GM19324 (cell line): ENCODE measurements around the gene CPPED1.
A peak's percentile ranks its signal among the peaks of the same experiment; 100 is the strongest.
"Not testable (repeated sequence)": the region's sequence is repeated elsewhere in the genome, so short reads cannot be mapped to it uniquely, and the experiment has no call there.

Experiments
- ATAC-seq: cut with Tn5 transposase; IDR thresholded peaks from one replicate; pipeline ENCODE4 v1.9.1; 2021; ENCODE audit warnings: mild to moderate bottlenecking, moderate library complexity; ENCODE audit not compliant: unreplicated experiment, low FRiP score

The CPPED1 gene

DNA sequence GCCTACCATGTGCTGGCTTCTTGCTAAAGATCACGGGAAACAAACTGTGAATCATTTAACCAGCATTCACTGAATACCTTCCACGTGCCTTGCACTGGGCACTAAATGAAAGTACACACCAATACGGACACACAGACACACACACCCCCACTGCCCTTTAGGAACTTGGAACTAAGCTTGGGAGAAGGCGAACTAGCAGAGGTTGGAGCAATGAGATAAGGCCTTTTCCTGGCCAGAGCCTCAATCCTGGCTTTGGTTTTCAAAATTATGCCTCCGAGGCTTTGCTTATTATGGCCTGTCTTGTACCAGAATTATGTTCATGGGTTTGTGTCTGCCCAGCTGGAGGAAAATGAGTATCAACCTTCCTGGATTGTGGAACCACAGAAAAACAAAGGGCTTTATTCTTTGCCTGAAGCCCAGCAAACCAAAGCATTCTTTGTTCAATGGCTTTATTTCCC, 32.3 kb downstream of the CPPED1 start:
- ATAC-seq: no peak

DNA sequence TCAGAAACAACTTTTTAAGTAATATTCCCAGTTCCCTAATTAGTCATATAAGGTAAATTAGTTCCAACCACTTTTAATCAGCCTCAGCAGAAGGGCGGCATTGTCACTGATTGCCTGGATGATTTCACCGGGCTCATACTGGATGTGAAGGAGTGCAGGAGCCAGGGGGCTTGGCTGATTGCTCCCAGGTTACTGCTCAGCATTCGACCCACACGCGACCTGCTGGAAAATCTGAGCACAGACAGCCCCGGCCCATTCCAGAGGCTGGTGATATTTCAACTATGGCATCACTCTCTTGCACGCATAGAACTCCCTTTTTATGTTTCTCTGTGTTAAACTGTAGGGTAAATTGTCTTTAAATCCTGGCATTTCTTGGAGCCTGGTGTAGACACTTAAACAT, 34.2 kb downstream of the CPPED1 start:
- ATAC-seq: no peak

DNA sequence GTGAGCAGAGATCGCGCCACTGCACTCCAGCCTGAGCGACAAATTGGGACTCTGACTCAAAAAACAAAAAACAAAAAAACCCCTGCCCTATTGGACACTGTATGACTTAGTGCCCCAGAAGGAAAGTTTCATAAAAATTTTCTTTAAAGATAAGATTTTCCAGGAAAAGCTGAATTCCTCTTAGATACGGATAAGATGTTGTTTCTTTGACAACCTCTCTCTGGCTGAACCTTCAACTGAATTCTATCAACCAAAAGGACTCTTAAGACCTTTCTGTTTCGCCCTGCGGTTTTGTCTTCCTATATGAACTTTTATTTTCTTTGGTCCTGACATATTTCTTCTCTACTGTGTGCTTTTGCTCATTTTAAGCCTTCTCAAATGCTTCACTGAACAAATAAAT, 35.8 kb downstream of the CPPED1 start:
- ATAC-seq: no peak

DNA sequence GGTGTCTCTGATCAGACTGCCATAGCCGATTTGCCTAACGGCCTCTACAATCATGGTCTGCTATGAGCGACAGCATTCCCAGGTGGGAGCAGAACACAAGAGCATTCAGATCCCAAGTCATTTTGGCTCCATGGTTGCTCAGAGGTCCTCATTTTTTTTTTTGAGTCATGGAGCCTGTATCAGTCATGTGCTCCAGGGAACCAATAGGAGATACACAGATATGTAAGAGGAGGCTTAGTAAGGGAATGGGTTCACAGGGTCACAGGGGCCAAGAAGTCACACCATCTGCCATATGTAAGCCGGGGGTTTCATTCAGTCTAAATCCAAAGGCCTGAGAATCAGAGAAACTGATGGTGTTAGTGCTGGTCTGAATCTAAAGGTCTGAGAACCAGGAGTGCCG, 36.8 kb downstream of the CPPED1 start:
- no peak for ATAC-seq

DNA sequence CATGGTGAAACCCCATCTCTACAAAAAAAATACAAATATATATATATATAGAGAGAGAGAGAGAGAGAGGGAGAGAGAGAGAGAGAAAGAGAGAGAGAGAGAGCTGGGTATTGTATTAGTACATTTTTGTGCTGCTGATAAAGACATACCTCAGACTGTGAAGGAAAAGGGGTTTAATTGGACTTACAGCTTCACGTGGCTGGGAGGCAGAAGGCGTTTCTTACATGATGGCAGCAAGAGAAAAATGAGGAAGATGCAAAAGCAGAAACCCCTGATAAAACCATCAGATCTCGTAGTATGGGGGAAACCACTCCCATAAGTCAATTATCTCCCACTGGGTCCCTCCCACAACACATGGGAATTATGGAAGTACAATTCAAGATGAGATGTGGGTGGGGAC, 37.5 kb downstream of the CPPED1 start:
- not testable (repeated sequence) for ATAC-seq

DNA sequence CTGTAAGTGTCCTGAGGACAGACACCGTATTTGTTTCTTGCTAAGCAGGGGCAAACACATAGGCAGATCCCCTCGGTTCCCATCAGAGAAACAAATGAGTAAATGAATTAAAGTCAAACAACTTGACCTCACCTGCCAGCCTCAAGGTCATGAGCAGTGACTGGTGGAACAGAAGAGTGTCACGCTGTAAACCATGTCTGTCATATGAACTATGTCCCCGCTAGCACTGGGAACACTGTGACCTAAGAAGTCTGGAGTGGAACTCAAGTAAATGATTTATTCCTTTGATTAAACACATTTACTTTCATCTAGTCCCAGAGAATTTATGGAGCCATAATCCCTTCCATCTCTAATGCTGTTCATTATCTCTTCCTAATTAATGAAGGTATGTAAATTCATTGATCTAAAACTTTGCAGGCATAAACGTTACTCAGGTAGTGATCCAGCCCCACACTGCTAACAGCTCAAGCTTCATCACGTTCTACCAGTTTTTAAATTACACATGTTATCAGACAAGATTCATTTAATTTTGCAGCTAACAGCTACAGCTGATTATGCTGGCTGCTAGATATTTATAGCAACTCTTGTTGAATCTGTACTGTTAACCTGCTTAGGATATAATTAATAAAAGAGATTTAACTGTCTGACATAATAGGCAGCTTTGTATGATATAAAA, 38.7 kb downstream of the CPPED1 start:
- no peak for ATAC-seq

DNA sequence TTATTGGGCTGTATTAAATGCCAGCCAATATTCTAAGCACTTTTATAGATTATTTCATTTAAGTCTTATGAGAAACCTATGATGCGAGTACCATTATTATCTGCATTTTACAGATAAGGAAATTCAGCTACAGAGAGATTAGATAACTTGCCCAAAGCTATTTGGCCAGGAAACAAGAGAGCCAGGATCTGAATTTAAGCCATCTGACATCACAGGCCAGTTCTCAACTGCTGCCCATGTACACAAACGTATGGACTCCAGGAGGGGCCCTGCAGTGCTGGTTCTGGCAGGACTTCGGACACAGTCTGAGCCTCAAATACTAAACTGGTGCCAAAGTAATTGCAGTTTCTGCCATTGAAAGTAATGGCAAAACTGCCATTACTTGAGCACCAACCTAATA, 40.2 kb downstream of the CPPED1 start:
- ATAC-seq: no peak

DNA sequence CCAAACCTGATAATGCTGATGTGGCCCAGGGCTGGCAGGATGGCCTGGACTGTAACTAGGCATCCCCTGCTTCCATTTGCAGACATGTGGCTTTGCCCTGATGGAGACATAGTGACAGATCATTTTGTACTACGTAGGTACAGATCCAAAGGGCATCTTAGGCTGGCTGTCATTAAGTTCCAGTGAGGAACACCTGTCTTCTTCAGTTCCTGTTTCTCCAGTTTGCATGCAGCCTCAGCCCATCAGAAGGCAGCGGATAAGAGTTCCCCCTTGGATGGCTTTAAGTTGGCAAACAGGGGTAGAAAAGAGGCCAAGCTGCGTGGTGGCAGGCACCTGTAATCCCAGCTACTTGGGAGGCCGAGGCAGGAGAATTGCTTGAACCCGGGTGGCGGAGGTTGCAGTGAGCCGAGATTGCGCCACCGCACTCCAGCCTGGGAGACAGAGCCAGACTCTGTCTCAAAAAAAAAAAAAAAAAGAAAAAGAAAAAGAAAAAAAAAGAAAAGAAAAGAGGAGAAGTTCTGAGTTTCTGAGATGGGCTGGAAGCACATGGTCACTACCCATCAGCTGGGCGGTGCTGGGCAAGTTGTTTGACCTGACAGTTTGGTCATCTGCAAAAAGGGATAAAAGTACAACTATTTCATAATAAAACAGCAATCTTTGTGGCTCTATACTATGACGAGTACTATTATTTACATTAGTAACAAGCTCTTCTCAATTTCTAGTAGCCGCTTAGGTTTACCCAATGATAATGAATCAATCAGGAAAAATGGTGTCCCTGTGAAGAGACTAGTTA, 42.7 kb downstream of the CPPED1 start:
- no peak for ATAC-seq

DNA sequence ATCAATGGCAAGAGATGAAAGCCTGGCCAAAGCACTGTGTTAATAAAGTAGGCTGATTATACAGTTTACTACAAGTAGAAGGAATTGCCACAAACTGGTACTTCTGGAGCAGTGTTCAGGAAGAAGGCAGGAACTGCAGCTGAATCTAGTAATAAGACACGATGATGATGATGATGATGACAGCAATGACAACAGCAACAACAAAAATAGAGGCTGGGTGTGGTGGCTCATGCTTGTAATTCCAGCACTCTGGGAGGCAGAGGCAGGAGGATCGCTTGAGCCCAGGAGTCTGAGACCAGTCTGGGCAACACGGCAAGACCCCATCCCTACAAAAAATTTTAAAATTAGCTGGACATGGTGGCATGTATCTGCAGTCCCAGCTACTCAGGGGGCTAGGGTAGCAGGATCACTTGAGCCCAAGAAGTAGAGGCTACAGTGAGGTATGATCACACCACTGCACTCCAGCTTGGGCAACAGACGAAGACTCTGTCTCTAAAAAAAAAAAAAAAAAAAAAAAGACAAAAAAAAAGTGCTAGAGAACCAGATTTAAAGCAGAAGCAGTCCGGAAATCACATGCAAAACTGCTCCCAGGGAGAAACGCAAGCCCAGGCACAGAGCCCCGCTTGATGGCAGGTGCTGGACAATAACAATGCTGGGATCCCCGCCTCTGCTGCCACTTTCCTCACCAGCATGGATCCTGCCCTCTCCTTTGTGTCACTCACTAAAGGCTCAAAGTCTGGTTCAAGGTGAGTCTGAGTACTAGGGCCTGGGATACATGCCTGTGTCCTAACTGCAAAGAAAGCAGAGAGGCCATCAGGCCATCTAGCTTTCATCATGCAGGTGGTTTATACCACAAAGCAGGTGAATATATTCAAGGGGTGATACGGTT, 44.8 kb downstream of the CPPED1 start:
- ATAC-seq: no peak

DNA sequence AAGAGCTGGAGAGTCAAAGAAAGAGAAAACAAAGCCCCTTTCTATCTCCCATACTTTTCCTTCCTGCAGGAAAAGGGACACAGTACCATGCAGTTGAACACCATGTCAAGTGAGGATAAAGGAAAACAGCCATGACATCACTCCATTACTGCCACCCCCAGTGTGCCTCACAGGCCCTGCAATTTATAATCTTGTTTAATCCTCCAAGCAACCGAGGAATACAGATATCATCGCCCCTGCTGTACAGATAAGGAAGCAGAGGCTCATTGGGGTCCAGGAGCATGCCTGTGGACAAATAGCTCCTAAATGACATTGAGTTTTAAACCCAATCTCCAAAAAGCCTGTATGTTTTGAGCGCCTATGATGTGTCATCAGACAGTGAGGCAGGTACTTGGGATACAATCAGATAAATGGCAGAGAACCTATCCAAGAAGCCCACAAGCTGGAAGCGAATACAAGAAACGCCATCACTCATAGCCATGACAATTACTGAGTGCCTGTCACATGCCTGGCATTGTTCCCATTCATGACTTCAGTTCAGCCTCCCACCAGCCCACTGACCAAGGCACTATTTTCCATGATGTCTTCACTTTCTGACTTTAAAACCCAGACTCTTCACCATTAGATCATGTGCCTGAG, 45.5 kb downstream of the CPPED1 start:
- ATAC-seq: no peak

DNA sequence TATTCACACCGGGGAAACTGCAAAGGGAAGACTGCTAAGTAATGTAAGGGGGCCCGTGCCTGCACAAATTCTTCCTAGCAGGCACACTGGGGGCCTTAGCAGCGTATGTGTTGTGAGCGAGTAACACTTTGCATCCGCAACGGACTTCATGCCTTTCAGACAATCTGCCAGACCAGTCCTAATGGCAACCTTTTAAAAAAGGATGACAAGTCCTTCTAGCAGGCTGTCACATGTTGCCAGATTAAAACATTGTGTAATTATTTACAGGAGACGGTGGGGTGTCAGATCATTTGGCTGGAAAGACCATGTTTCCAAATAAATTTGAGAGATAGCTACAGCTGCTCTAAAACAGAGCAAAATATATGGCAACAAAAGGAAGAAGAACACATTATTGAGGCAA, 46.1 kb downstream of the CPPED1 start:
- ATAC-seq: no peak

DNA sequence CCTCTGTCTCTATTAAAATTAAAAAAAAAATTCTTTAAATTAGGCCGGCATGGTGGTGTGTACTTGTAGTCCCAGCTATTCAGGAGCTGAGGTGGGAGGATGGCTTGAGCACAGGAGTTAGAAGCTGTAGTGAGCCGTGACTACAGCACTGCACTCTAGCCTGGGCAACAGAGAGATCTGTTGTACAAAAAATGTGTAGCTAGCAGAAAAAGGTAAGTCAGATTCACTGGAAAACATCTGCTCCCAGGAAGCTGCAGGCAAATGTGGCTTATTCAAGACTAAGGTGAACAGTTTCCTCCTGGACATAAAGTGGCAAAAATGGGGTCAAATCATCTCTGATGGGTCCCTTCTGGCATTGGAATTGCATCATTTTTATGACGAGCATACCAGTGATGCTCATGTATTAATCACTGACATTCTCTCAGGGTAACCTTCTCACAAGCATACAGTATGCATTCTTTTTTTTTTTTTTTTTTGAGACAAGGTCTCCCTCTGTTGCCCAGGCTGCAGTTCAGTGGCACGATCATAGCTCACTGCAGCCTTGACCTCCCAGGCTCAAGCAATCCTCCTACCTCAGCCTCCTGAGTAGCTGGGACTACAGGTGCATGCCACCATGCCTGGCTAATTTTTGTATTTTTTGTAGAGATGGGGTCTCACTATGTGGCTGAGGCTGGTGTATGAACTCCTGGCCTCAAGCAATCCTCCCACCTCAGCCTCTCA, 48.7 kb downstream of the CPPED1 start:
- ATAC-seq: no peak

DNA sequence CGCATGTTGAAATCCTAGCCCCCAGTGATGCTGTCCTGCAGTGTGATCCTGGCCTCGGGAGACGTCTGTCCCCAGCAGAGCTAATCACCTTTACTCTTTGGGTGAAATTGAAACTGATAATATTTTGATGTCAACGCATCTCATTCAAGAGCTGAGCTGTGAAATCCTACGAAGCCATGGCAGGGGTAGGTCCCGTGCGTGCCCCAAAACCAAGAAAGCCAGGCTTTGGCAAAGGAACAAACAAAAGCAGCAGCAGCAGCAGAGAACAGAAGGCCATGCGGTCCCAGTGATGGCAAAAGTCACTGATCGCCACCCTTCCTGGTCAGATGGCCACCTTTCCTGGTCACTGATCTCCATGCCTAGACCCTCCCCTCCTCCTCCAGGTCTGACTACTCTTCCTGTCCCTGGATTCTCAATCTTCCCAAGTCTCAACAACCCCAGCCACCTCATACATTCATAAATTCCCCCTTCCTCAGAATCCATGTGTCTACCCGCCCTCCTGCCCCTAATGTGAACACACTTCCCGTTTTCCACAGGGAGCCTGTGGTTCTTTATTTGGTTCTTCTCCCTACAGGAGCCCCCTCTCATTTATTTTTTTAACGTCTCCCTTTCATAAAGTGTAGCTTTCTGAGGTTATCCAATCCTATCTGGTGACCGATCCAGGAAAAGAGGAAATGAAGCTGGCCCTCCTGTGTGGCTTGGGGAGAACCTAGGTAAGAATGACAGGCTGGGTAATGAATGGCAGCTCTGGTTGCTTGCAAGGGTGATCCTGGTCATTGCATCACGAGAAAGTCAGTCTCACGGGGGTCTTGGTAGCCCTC, 50.3 kb downstream of the CPPED1 start:
- no peak for ATAC-seq

DNA sequence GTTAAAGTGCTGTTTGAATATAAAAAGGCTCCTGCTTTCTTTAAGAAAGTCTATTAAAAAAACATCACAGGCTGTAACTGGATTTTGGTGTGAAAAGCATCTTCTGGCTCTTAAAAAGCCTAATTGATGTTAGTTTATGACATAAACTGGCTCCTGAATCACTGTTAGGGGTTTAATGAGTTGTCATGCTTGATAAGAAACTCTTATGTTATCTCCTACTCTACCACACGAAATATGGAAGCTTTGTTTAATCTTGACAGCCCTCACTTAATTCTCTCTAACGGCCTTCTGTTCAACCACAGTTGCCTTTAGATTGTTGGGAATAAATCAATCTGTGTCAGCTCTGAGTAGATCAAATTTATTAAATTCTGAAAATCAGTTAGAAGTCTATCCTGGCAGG, 51.5 kb downstream of the CPPED1 start:
- ATAC-seq: no peak

DNA sequence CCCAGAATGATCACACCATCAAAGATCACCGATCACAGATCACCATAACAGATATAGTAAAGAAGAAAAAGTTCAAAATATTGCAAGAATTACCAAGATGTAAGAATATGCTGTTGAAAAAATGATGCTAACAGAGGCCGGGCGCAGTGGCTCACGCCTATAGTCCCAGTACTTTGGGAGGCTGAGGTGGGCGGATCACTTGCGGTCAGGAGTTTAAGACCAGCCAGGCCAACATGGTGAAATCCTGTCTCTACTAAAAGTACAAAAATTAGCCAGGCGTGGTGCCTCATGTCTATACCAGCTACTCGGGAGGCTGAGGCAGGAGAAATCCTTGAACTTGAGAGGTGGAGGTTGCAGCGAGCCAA, 53.2 kb downstream of the CPPED1 start:
- peak; percentile 17 for ATAC-seq

DNA sequence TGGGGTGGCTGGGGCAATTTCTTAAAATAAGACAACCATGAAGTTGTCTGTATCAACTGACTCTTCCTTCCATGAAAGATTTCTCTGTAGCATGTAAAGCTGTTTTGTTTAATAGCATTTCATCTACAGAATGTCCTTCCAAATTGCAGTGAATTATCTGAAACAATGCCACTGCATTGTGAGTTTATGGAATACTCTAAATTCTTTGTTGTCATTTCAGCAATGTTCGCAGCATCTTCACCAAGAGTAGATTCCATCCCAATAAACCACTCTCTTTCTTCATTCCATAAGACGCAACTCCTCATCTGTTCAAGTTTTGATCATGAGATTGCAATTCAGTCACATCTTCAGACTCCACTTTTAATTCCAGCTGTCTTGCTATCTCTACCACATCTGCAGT, 54.6 kb downstream of the CPPED1 start:
- no peak for ATAC-seq

DNA sequence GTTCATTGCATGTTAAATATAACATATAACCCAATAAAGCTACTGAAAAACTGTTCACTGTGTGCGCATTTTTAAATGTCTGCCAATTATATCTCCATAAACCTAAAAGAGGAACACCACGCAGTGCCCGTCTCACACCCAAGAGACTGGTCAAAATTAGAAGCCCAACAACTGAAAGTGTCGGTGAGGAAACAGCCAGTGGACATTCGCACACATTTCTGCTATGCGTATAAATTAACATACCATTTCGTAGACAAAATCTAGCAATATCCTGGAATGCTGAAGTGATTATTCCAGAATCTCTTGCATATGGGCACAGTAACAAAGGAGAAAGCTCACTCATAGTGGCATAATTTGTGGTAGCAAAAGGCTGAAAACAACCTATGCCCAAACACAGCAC, 55.9 kb downstream of the CPPED1 start:
- ATAC-seq: no peak

DNA sequence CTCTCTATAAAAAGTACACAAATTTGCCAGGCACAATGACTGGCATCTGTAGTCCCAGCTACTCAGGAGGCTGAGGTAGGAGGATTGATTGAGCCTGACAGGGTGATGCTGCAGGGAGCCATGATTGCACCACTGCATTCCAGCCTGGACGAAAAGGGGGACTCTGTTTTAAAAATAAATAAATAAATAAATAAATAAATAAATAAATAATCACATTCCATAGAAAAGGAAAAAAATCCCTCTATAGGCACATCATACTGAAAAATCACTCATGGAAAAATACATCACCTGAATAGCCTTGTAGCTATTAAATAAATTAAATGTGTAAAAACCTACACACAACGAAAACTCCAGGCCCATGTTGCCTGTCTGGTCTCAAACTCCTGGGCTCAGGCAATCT, 56.4 kb downstream of the CPPED1 start:
- no peak for ATAC-seq

DNA sequence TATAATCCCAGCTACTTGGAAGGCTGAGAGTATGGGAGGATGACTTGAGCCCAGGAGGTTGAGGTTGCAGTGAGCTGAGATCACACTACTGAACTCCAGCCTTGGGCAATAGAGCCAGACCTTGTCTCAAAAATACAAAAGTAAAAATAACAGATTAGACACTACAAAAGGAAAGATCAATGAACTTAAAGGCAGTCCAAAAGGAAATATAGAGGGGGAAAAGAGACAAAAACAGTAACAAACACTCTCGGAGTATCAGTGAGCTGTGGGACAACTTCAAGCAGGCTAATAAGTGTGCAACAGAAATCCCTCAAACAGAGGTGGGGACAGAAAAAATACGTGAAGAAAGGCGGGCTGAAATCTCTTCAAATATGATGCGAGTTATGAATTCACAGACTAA, 58.8 kb downstream of the CPPED1 start:
- ATAC-seq: no peak
